ENCODE results near the gene MED13. TPM values are rescaled to one million over a fixed set of nuclear protein-coding genes. Genes with fewer than 3 reads are reported as not detected.
A peak's percentile ranks its signal among the peaks of the same experiment; 100 is the strongest.

MED13 gene
- total RNA-seq, 1 experiment from 2014 or later = 60.7 TPM

DNA sequence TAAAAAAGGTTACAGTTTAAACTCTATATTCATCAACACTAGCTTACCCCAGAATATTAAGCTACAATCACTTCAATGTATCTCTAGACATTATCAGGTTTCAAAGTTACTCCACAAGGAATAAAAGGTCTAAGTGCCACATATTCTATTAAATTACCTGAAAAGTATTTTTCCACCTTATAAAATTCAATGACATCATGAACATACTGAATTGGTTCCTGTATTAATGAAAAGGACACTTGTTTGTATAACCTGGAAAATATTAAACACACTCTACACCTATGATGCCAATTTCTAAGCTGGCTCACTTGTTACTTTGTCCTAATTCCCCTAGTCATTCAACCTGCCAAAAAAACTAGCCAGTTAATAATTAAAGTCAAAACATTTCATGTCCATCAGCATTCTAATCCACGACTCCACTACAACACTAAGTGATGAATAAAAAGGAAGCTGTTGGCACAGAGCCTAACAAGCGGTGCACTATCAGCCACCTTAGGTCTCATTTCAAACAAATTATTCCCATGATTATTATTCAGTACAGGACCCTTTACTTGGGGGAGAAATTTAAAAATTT, 12.2 kb downstream of the MED13 start:
- Histone ChIP-seq H2BK12ac (ENCODE audit: insufficient read length, low read depth, low read length) (no peak overlapping the region), H4K91ac (ENCODE audit: insufficient read length, low read depth, low read length) (no peak overlapping the region)

More for the DNA sequence above, 12.2 kb downstream of the MED13 start:
- Histone ChIP-seq H2AK5ac (ENCODE audit: insufficient read length, low read length) (no peak overlapping the region), H4K5ac (ENCODE audit: insufficient read length, low read depth, low read length) (no peak overlapping the region), H3K27ac (ENCODE audit: insufficient read length, low read depth, low read length) (no peak overlapping the region), H3K79me1 (ENCODE audit: insufficient read depth, low read depth, low read length, poor library complexity, severe bottlenecking) (peaks cover 4% of the 10 kb centered on the region), H3T11ph (ENCODE audit: low read length) (no peak overlapping the region), H3K23ac (ENCODE audit: insufficient read length, low read depth, low read length) (no peak overlapping the region), H3K18ac (ENCODE audit: insufficient read length, low read depth, low read length) (no peak overlapping the region), H2BK5ac (ENCODE audit: insufficient read length, low read length) (no peak overlapping the region), H3K79me2 (ENCODE audit: insufficient read depth, low read length) (peaks cover 7% of the 10 kb centered on the region; the same call in 1 of the 2 replicates), H3K4ac (ENCODE audit: low read depth, low read length) (no peak overlapping the region), H4K8ac (replicated peaks; ENCODE audit: insufficient read length, low read depth, low read length) (no peak overlapping the region), H2BK120ac (ENCODE audit: low read depth, low read length, poor library complexity, severe bottlenecking) (no peak overlapping the region), H2BK20ac (ENCODE audit: low read depth, low read length, poor library complexity, severe bottlenecking) (no peak overlapping the region), H3K56ac (ENCODE audit: insufficient read length, low read depth, low read length) (no peak overlapping the region), H3K9me3 (ENCODE audit: control insufficient read depth, low read depth, low read length) (no peaks in the 10 kb centered on the region), H3K27me3 (ENCODE audit: insufficient read depth, low read length) (no peaks in the 10 kb centered on the region), H3K4me1 (ENCODE audit: insufficient read depth, low read length) (no peaks in the 10 kb centered on the region), H2AFZ (ENCODE audit: low read length) (no peak overlapping the region), H3K23me2 (ENCODE audit: insufficient read length, low read depth, low read length, poor library complexity, severe bottlenecking) (no peaks in the 10 kb centered on the region), H3K9ac (ENCODE audit: extremely low read depth, insufficient read length, low read length) (no peak overlapping the region), H4K20me1 (ENCODE audit: control insufficient read depth, insufficient read depth, insufficient read length) (no peaks in the 10 kb centered on the region), H2BK15ac (ENCODE audit: low read depth, low read length) (no peak overlapping the region), H3K4me2 (ENCODE audit: insufficient read depth, insufficient read length, low read length) (no peak overlapping the region), H3K14ac (ENCODE audit: insufficient read depth, low read length) (no peak overlapping the region)
- Mint-ChIP-seq H3K4me3 (no peak overlapping the region), H3K4me1 (peaks cover 4 to 8% of the 10 kb centered on the region in 2 experiments; a peak in 3 of 4 replicates), H3K27me3 (ENCODE audit: low read depth) (no peaks in the 10 kb centered on the region), H3K27ac (0 out of 7 replicates have a peak overlapping the region, but pooled peaks of 1 of the 3 experiments have one; percentile 60), H3K36me3 (ENCODE audit: insufficient read depth in 1 of 3, low read depth in 3 of 3) (peaks cover 19 to 58% (median 52%) of the 10 kb centered on the region in 3 experiments; a peak in 6 of 7 replicates), H3K9me3 (no peaks in the 10 kb centered on the region)
- TF ChIP-seq, protein P1, sequence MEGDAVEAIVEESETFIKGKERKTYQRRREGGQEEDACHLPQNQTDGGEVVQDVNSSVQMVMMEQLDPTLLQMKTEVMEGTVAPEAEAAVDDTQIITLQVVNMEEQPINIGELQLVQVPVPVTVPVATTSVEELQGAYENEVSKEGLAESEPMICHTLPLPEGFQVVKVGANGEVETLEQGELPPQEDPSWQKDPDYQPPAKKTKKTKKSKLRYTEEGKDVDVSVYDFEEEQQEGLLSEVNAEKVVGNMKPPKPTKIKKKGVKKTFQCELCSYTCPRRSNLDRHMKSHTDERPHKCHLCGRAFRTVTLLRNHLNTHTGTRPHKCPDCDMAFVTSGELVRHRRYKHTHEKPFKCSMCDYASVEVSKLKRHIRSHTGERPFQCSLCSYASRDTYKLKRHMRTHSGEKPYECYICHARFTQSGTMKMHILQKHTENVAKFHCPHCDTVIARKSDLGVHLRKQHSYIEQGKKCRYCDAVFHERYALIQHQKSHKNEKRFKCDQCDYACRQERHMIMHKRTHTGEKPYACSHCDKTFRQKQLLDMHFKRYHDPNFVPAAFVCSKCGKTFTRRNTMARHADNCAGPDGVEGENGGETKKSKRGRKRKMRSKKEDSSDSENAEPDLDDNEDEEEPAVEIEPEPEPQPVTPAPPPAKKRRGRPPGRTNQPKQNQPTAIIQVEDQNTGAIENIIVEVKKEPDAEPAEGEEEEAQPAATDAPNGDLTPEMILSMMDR (conservative IDR thresholded peaks at IDR 0.05) = no peak
- no peak for DNase-seq
- no CpG with 5 or more reads among the region's 2 CpGs for WGBS (ENCODE audit: extremely low coverage, insufficient read length, low lambda C conversion rate)

Measured in H9 (cell line).